ENCODE measurements around the gene RPH3AL. TPM values are rescaled to one million over a fixed set of nuclear protein-coding genes. Genes with fewer than 3 reads are reported as not detected.

RPH3AL gene
- total and polyA plus RNA-seq, 2 of the 8 experiments (the other 6 are each of a cell fraction or from before 2014, with no cell fraction given), result 5.6 to 5.8 TPM

DNA sequence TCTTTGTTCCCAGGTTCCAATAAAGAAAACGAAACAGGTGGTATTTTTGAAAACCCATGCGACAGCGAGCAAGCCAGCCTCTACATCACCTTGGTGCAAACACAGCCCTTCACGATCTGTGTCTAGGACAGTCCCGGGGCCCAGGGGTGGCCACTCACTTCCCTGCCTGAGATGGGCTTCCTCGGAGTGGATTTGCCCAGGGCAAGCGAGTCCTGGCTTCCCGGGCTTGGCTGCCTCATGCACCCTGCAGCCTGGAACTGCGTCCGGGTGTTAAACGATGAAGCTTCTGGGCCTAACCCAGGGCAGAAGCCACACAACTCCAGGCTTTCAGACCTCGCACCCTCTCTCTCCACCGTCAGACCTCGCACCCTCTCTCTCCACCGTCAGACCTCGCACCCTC lies 66.0 kb downstream of the RPH3AL start:
- Histone ChIP-seq H2BK15ac (ENCODE audit: low read length) (no peak overlapping the region), H3K56ac (replicated peaks; ENCODE audit: insufficient read length, low read depth, low read length) (no peak overlapping the region), H3K27me3 (replicated peaks in 1 of 4; ENCODE audit: control insufficient read depth in 3 of 4, extremely low read depth in 1 of 4, insufficient read depth in 3 of 4, low read length in 3 of 4) (peaks cover 0 to 8% (median 0%) of the 10 kb centered on the region in 4 experiments; a peak in 3 of 7 replicates), H2BK5ac (ENCODE audit: low read depth, low read length) (no peak overlapping the region), H3K18ac (ENCODE audit: extremely low read depth, low read length) (no peak overlapping the region), H4K8ac (ENCODE audit: extremely low read depth, insufficient read depth, low read length) (no peak overlapping the region), H3K23ac (ENCODE audit: insufficient read length) (no peak overlapping the region), H3K79me2 (ENCODE audit: control insufficient read depth in 1 of 2, insufficient read depth in 2 of 2, low read length in 2 of 2) (no peaks in the 10 kb centered on the region), H3K4me3 (ENCODE audit: extremely low read depth in 1 of 4, insufficient read depth in 2 of 4, low read depth in 3 of 4, low read length in 4 of 4) (no peak overlapping the region), H3K23me2 (ENCODE audit: low read depth, low read length) (no peaks in the 10 kb centered on the region), H2BK20ac (ENCODE audit: low read length) (no peak overlapping the region), H4K20me1 (replicated peaks in 1 of 2; ENCODE audit: control insufficient read depth in 1 of 2, insufficient read depth in 2 of 2, low read length in 2 of 2) (no peaks in the 10 kb centered on the region), H3K27ac (ENCODE audit: low read depth, low read length) (no peak overlapping the region), H3K4me2 (ENCODE audit: insufficient read depth in 1 of 2, low read depth in 2 of 2, low read length in 2 of 2) (no peak overlapping the region), H4K91ac (replicated peaks; ENCODE audit: insufficient read length, low read length) (peak overlapping the region; percentile 42), H3K14ac (ENCODE audit: insufficient read length) (no peak overlapping the region), H2AK5ac (ENCODE audit: low read depth, low read length) (no peak overlapping the region; the same call in 1 of the 2 replicates), H3K9ac (replicated peaks in 1 of 4; ENCODE audit: extremely low read depth in 1 of 4, low read depth in 3 of 4, low read length in 3 of 4) (no peak overlapping the region), H3K4me1 (replicated peaks in 1 of 4; ENCODE audit: control insufficient read depth in 3 of 4, insufficient read depth in 4 of 4, low read length in 3 of 4) (peaks cover 0 to 9% (median 2%) of the 10 kb centered on the region in 4 experiments; a peak in 5 of 7 replicates), H2AFZ (ENCODE audit: low read length) (no peak overlapping the region), H3K36me3 (ENCODE audit: control insufficient read depth in 2 of 4, insufficient read depth in 4 of 4, low read length in 3 of 4) (no peaks in the 10 kb centered on the region), H4K5ac (ENCODE audit: insufficient read length, low read depth, low read length) (no peak overlapping the region), H3K9me3 (ENCODE audit: insufficient read depth in 2 of 2, low read depth in 1 of 2, low read length in 1 of 2) (no peaks in the 10 kb centered on the region), H3K4ac (replicated peaks; ENCODE audit: insufficient read length, low read depth, low read length) (no peak overlapping the region), H2BK12ac (ENCODE audit: low read depth, low read length) (no peak overlapping the region; the same call in 1 of the 2 replicates), H2BK120ac (replicated peaks; ENCODE audit: low read depth, low read length) (no peak overlapping the region), H3K79me1 (ENCODE audit: low read depth, low read length) (no peaks in the 10 kb centered on the region)
- FAIRE-seq (no peak), DNase-seq (ENCODE audit: low read depth in 1 of 2, low spot score in 2 of 2) (peak in 1 of 2 experiments; percentile 50)
- ChIA-PET POLR2A (ENCODE audit: partially characterized antibody) (no interaction called here), CTCF (ENCODE audit: partially characterized antibody) (no interaction called here)
- 82% methylated on average over 14 of the region's 16 CpGs; no CpG with 5 or more reads in 1 of the 2 experiments for WGBS, 2 experiments (ENCODE audit: extremely low coverage in 1 of 2, insufficient coverage in 1 of 2, insufficient read length in 1 of 2, insufficient replicate concordance in 2 of 2, low coverage in 1 of 2, low lambda C conversion rate in 2 of 2, missing lambda C conversion rate in 1 of 2)
- TF ChIP-seq FOSL1 (IDR thresholded peaks at IDR 0.05; ENCODE audit: insufficient read depth, low read depth, low read length) (no peak), GTF2F1 (IDR thresholded peaks at IDR 0.05; ENCODE audit: borderline replicate concordance, low read depth, low read length) (no peak), ZNF274 (IDR thresholded peaks at IDR 0.05; ENCODE audit: borderline replicate concordance, extremely low read depth, low read length) (no peak), SIN3A (conservative IDR thresholded peaks at IDR 0.05 in 1 of 2, IDR thresholded peaks at IDR 0.05 in 1 of 2; ENCODE audit: low read depth in 1 of 2, low read length in 2 of 2) (no peak), CEBPB (IDR thresholded peaks at IDR 0.05; ENCODE audit: low read depth, low read length) (no peak)
- TF ChIP-seq, protein P1, sequence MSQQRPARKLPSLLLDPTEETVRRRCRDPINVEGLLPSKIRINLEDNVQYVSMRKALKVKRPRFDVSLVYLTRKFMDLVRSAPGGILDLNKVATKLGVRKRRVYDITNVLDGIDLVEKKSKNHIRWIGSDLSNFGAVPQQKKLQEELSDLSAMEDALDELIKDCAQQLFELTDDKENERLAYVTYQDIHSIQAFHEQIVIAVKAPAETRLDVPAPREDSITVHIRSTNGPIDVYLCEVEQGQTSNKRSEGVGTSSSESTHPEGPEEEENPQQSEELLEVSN (IDR thresholded peaks at IDR 0.05), result no peak

Data from H1 (cell line).